Measurements from ENCODE around the gene MRRF.

The MRRF gene

DNA sequence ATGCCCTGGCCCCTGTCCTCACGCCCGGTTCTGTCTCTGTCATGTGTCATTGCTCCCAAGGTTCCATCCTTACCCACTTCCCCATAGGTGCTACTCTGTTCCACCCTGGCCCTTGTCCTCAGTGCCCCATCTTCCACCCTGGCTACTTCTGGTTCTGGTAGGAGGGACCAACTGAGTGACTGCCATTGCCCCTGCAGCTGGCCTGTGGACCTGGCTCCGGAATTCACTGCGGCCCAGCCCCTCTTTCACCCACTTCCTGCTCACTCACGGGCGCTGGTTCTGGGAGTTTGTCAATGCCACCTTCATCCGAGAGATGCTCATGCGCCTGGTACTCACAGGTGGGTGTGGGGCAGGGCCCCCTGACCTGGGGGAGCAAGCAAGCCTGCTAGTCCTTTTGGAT, 113.6 kb downstream of the MRRF start:
- no peak for DNase-seq (ENCODE audit: low spot score)
- FAIRE-seq: no peak

DNA sequence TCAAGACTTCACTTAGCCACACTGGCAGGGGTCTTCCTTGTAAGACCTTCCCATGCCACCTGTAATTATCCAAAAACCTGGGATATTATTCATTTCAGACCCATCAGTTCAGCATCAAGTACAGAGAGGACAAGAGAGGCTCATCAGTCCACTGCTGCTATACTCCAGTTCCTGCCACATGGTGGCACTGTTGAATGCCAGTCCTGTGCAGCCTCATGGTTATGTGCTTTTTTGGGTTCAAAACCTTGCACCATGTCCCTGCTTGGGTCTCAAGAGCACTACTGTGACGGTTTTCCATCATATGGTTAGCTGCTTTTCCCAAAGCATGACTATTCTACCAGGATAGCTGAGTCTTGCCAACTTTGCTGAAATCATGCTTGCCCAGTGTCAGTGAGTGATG, 114.7 kb downstream of the MRRF start:
- FAIRE-seq: no peak
- no peak for DNase-seq (ENCODE audit: low spot score)

DNA sequence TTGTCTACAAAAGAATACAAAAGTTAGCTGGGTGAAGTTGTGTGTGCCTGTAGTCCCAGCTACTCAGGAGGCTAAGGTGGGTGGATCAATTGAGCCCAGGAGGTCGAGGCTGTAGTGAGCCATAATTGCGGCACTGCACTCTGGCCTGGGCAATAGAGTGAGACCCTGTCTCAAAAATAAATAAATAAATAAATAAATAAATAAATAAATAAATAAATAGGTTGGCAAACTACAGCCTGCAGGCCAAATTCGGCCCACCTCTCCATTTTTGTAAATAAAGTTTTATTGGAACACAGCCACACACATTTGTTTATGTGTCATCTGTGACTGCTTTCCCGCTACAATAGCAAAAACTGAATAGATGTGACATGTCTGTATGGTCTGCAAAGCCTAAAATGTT, 115.6 kb downstream of the MRRF start:
- DNase-seq (ENCODE audit: low spot score): no peak
- no peak for FAIRE-seq

All from urothelium cell line (cell line).